H1 (cell line): Measurements from ENCODE around the gene CYTH1. TPM values are rescaled to one million over a fixed set of nuclear protein-coding genes. Genes with fewer than 3 reads are reported as not detected.

Experiments used
- TAF7 ChIP-seq: optimal IDR thresholded peaks from 2 replicates; pipeline ENCODE3; 2011; ENCODE audit warnings: low read depth, mild to moderate bottlenecking, inconsistent platforms, low read length, moderate library complexity, borderline replicate concordance
- TBP ChIP-seq: IDR thresholded peaks from 2 replicates; pipeline ENCODE4 v1.6.1; 2011; ENCODE audit warnings: low read depth, low read length, improper control_type of control experiment
- TCF12 ChIP-seq: IDR thresholded peaks from 2 replicates; pipeline ENCODE4 v1.6.1; 2011; ENCODE audit warnings: low read depth, mild to moderate bottlenecking, low read length
- polyA plus RNA-seq, 7 experiments: library from polyadenylated mRNA; depleted of rRNA in 3 of 7; stranded (reverse) in 5 of 7; unstranded in 2 of 7; fragments of >200 nt in 5 of 7; fragments of 200-250 nt in 2 of 7; gene quantifications; 1 replicate in 5 of 7; 2 replicates in 1 of 7; 4 replicates in 1 of 7; pipeline versions ENCODE4 v1.2.1 to v1.2.3, GENCODE V29; 2011 to 2013; ENCODE audit warnings: missing spikeins in 2 of 7, mixed read lengths in 2 of 7
- total RNA-seq: library from RNA; stranded (reverse); fragmentation: NEBNext Ultra II Directional; extraction: Animal tissue kit (Norgen Biotek cat#: 25700); gene quantifications from 2 replicates; pipeline ENCODE4 v1.2.1, GENCODE V29; 2021
- TF ChIP-seq, protein P1 (sequence below): IDR thresholded peaks from 2 replicates; pipeline ENCODE4 v1.6.1; 2011; ENCODE audit warnings: low read depth, mild to moderate bottlenecking, low read length; ENCODE audit not compliant: insufficient read depth

The CYTH1 gene
- total and polyA plus RNA-seq, 2 of the 8 experiments (the other 6 are each of a cell fraction or from before 2014, with no cell fraction given) = 12.8 to 14.8 TPM

DNA sequence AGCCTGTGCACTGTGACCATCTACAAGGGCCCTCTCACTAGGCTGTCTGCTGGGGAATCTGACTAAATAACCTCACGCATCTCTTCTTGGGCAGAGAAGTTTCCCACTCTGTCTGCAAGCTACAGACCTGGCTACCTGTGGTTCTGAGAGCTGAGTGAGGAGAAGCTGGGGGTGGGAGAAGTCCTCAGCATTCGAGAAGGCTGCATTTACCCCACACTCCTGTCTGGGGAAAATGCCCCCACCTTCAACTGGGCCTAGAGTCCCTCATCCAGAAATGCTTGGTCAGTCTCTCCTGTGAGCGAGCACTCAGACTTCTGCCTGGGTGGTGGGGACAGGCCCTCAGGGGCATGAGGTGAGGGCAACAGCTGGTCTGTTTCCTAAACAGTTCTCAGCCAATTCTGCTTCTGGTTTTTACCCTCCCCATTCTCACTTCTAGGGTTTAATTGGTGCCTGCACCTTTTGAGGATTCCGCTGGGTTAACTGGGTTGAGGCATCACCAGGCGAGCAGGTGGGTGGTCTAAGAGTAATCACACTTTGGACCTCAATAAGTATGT is 98.6 kb downstream of the CYTH1 start (continued):
- TF ChIP-seq TCF12 (no peak), TBP (no peak), TAF7 (no peak)
- TF ChIP-seq, protein P1, sequence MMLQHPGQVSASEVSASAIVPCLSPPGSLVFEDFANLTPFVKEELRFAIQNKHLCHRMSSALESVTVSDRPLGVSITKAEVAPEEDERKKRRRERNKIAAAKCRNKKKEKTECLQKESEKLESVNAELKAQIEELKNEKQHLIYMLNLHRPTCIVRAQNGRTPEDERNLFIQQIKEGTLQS = no peak
